ENCODE results near the gene HOXD13.

Gene HOXD13

DNA sequence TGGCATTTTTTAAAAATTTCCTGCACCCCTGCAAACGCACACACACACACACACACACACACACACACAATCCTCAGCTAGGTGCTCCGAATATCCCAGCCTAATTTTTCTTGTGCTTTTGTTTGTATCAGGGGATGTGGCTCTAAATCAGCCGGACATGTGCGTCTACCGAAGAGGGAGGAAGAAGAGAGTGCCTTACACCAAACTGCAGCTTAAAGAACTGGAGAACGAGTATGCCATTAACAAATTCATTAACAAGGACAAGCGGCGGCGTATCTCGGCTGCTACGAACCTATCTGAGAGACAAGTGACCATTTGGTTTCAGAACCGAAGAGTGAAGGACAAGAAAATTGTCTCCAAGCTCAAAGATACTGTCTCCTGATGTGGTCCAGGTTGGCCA, 1.8 kb downstream of the HOXD13 start:
- no peak for DNase-seq (ENCODE audit: low read depth in 2 of 2)

GRCh38 chr2:176095421-176095820, 2.9 kb downstream of the HOXD13 start:
- no peak for DNase-seq (ENCODE audit: low read depth in 2 of 2)

GRCh38 chr2:176096243-176096985, 3.9 kb downstream of the HOXD13 start:
- DNase-seq (ENCODE audit: low read depth in 2 of 2) = no peak

DNA sequence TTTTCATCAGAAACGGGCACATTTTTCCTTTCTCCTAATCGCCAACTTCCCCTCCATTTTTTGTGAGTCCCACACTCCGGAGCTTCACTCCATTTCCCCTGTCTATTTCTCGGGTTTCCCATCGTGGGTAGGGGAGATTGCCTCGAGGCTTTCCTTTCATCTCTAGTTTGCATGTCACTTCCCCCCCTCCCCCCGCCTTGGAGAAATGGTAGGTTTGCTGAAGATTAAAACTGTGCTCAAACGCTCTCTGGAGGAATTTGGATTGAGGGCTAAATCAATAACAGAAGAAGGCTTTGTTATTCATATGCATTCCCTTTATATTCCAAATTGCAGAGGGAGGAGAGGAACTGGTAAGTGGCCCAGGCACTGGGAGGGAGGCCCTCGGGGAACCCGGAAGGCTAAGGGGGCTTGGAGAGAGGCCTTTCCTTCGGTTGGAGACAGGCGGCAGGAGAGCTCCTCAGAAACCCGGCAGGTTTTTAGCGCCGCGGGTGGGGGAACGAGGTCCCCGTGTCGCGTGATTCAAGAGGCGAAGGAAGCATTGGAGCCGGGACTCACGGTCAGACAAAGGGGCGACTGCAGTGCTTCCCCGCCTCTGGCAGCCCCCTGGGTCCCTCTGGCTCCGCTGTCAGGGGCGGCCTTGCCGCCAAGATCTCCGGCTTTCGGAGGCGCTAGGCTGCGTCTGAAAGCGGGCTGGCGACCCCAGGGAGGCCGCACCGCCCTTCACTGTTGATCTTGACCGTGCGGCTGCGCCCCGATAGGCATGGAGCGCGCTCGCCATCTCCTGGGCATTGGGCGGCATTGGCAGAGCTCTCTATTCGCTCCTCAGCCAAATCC, 4.7 kb downstream of the HOXD13 start:
- no peak for DNase-seq (ENCODE audit: low read depth in 2 of 2)

DNA sequence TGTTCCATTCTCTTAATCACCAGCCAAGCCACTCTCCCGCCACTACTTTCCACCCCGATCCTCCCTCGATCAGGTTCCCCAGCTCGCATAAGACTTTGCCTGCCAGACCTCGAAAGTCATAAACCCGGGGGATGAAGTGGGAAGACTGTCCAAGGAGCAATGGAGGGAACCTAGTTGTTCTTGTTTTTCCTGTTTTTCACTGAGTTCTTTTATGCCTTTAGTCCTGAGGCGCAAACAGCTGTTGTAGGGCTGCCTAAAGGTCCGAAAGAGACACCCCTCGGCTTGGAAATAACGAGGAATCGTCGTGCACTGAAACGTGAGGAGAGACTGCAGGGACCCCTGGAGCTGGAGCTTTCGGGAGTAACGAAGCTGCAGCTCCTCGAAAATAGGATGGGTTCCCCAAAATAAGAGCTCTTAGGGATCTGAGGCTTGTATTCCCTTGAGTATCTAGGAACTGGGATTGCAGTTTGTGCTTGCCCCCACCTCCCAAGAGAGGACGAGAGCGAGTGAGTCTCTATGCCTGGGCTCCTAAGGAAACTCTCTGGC, 5.4 kb downstream of the HOXD13 start:
- no peak for DNase-seq (ENCODE audit: low read depth in 2 of 2)

GRCh38 chr2:176098366-176099158, 6.0 kb downstream of the HOXD13 start:
- DNase-seq (ENCODE audit: low read depth in 2 of 2) = no peak

- DNase-seq (ENCODE audit: low read depth in 2 of 2) = no peak
Measured at GRCh38 chr2:176099159-176099727, 6.7 kb downstream of the HOXD13 start.

DNA sequence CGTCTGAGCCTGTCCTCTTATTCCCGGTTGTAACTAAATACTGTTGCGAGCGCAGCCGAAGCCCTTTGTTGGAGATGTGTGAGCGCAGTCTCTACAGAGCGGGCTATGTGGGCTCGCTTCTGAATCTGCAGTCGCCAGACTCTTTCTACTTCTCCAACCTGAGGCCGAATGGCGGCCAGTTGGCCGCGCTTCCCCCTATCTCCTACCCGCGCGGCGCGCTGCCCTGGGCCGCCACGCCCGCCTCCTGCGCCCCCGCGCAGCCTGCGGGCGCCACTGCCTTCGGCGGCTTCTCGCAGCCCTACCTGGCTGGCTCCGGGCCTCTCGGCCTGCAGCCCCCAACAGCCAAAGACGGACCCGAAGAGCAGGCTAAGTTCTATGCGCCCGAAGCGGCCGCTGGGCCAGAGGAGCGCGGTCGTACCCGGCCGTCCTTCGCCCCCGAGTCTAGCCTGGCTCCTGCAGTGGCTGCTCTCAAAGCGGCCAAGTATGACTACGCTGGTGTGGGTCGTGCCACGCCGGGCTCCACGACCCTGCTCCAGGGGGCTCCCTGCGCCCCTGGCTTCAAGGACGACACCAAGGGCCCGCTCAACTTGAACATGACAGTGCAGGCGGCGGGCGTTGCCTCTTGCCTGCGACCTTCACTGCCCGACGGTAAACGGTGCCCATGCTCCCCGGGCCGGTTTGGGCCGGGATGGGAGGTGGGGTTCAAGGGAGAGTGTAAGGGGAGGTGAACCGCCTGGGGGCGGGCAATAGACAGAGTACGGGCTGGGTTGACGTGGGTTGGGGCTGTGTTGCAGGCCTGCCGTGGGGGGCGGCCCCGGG, 7.4 kb downstream of the HOXD13 start, which contains the start of gene HOXD12:
HOXD12 (plus strand) TSS at position 68 of the 819 bp plus-strand sequence; CDS start at position 75, 7 bp downstream.
- DNase-seq (ENCODE audit: low read depth in 2 of 2) = no peak

DNA sequence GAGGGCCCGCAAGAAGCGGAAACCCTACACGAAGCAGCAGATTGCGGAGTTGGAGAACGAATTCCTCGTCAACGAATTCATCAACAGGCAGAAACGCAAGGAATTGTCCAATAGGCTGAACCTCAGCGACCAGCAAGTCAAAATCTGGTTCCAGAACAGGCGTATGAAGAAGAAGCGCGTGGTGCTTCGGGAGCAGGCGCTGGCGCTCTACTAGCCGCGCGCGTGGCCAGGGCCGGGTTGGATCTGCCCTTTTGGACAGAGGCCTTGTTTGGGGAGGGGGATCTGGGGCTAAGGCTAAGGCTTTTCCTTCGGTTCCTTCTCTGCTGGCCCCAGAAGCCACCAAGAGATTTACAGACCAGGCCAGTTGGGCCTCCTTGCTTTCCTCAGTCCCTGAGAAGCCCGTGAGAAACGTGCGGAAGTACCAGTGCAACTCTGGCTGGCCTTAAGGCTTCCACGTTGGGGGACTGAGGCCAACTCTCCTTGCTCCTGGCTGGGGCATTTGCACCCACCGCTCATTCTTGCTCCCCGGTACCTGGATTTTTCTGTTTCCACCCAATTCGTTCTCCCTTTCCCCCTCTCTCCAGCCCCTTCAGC, 8.1 kb downstream of the HOXD13 start:
- no peak for DNase-seq (ENCODE audit: low read depth in 2 of 2)

DNA sequence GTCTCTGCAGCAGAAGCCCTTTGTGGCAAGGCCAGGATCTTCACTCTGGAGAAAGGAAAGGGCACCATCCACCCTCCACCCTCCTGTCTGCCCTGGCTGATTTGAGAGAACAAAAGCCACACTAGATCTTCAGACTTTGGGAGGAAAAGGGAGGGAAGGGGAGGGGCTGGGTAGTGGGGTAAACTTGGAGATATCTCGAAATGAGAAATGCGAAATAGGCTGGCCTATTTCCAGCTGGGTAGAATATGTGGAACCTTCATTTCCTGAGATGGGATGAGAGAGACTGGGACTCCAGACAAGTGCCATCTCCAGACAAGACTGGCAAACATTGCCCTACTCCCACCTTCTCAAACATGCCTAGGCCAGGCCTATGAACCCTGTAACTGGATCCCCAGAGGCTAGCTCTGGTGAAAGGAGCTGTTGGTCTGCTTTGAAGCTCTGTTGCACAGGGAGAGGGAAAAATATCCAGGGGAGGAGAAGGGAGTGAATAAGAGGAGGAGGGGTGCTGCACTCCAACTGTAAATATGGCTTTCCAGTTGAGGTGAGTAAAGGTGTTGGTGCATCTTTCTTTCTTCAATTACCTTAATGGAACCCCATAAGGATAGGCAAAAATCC, 8.8 kb downstream of the HOXD13 start:
- DNase-seq (ENCODE audit: low read depth in 2 of 2) = no peak

- no peak for DNase-seq (ENCODE audit: low read depth in 2 of 2)
Measured at GRCh38 chr2:176101842-176102241, 9.3 kb downstream of the HOXD13 start.

GRCh38 chr2:176102309-176102866, 9.9 kb downstream of the HOXD13 start:
- no peak for DNase-seq (ENCODE audit: low read depth in 2 of 2)

DNA sequence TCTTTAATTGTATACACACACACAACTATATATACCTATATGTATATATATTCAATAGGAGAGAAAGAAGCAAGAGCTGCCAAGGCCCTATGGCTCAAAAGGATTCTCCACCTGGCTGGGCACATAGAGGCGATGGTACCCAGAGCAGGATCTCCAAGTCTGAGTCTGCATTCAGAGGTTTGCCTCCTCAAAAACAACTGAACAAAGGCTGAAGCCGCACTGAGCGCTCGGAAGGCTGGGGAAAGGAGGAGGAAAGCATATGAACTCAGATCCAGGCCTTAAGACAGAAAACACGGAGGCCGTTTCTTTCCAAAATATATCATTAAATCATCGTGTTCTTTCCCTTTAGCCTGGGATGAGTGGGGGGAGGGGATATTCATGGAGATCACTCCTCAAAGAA, 10.7 kb downstream of the HOXD13 start:
- DNase-seq (ENCODE audit: low read depth in 2 of 2) = no peak

DNA sequence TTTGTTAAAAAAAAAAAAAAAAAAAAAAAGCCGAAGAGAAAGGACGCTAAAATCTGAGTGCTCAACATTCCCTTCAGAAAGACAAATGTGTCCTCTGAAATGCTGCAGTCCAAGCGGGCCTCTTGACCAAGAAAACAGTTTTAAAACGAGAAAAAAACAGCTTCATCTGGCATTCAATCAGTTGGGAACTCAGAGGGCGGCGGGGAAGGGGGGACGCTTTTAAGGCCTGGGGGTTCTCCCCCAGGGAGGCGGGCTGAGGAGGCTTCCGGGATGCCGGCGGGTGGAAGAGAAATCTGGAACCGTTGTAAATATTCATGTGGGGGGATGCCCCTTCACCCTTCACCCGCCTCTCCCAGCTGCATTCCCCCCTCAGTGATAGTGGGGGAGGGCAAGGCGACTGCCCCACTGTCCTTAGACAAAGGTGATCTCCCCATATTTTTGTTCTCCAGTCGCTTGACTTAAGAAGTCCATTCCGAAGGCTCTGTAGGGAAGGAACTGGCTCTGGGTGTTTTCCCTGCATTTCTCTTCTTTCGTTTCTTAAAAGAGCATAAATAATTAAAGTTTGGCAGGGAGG, 11.3 kb downstream of the HOXD13 start:
- DNase-seq (ENCODE audit: low read depth in 2 of 2) = no peak

- no peak for DNase-seq (ENCODE audit: low read depth in 2 of 2)
Measured at GRCh38 chr2:176104316-176105077, 12.0 kb downstream of the HOXD13 start.

GRCh38 chr2:176105078-176105729, 12.7 kb downstream of the HOXD13 start:
- no peak for DNase-seq (ENCODE audit: low read depth in 2 of 2)

DNA sequence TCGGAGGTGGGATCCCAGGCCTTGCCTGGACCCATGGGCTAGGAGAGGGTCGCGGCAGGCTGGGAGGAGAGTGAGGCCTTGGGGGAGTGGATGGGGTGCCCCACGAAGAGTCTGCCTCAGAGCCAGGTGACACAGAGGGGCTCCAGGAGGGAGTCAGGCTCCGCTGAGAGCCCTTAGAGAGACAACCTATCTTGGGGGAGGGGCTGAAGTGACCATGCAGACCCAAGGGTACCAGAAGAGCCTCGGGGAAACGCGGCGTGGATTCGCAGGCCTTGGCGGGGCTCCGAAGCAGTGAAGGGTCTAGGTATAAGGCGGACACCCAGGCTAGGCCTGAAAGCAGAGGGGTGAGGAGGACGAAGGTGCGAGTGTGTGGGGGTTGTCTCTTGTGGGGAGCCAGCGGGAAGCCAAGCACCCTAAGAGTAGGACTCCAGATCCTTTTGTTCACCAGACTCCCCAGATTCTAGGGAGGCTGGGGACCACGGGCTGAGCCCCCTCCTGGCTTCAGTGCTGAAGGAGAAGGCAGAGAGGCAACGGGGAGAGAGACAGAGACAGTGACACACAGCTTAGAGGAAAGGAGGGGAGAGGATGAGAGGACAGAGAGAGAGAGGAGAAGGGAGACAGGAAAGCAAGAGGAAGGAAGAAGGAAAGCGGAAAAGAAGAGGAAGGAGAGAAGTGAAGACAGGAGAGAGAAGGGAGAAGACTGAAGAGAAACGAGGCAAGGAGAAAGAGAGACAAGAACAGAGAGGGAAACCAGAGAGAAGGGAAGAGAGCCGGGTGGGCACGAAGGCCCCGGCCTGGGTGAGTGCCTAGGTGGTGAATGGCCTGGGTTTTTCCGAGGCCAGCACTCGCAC, 13.4 kb downstream of the HOXD13 start:
- DNase-seq (ENCODE audit: low read depth in 2 of 2) = no peak
